CD4-positive, alpha-beta T cell (primary cell): Measurements from ENCODE around the gene ZMAT2. TPM values are rescaled to one million over a fixed set of nuclear protein-coding genes. Genes with fewer than 3 reads are reported as not detected.

ENCODE experiments used
- ATAC-seq: fragments of 200-7000 bp; cut with Tn5 transposase; one replicate; pipeline ENCODE4 v1.10.0; 2022; ENCODE audit warnings: mild to moderate bottlenecking; ENCODE audit not compliant: poor library complexity
- CTCF ChIA-PET: fragments of 350-600 bp; sonication (Branson Sonifier 250); formaldehyde crosslinking; loops from one replicate; lab custom pipeline; 2021; ENCODE audit warnings: antibody characterized with exemption, inconsistent platforms; lab: Charles Lee
- POLR2A ChIA-PET: fragments of 350-600 bp; sonication (Branson Sonifier 250); formaldehyde crosslinking; loops from one replicate; lab custom pipeline; 2021; ENCODE audit warnings: antibody characterized with exemption, inconsistent platforms; lab: Charles Lee
- DNase-seq, 14 experiments: peaks; one replicate each; pipeline ENCODE4 v3.0.0-alpha.2; 2013 to 2020; ENCODE audit warnings: mixed read lengths in 2 of 14
- H3K27ac ChIP-seq, 2 donors: one replicate each; pipeline versions ENCODE4 v1.5.1 to v1.7.0; 2013; ENCODE audit warnings: low read length in 2 of 2, low read depth in 1 of 2, mild to moderate bottlenecking in 1 of 2
- H3K27me3 ChIP-seq, 2 experiments: 1 replicate in 1 of 2; 2 replicates in 1 of 2; pipeline versions ENCODE4 v1.6.1 to v1.7.0; 2013; ENCODE audit warnings: low read length in 2 of 2, control low read depth in 1 of 2, mild to moderate bottlenecking in 1 of 2, moderate library complexity in 1 of 2; ENCODE audit not compliant: insufficient read depth in 2 of 2, control insufficient read depth in 1 of 2
- H3K36me3 ChIP-seq: one replicate; pipeline ENCODE4 v1.6.1; 2013; ENCODE audit warnings: low read length, control low read depth; ENCODE audit not compliant: insufficient read depth
- H3K4me1 ChIP-seq: one replicate; pipeline ENCODE4 v1.6.1; 2013; ENCODE audit warnings: low read length, control low read depth; ENCODE audit not compliant: insufficient read depth
- H3K4me3 ChIP-seq: one replicate; pipeline ENCODE4 v1.5.1; 2013; ENCODE audit warnings: mild to moderate bottlenecking, low read length, moderate library complexity
- H3K9me3 ChIP-seq, 2 experiments: 1 replicate in 1 of 2; 2 replicates in 1 of 2; pipeline versions ENCODE4 v1.6.1 to v1.7.0; 2013; ENCODE audit warnings: low read length in 2 of 2, mild to moderate bottlenecking in 2 of 2, control low read depth in 1 of 2, moderate library complexity in 1 of 2; ENCODE audit not compliant: control insufficient read depth in 1 of 2, insufficient read depth in 1 of 2
- H3K27ac Mint-ChIP-seq: one replicate; pipeline ENCODE4 v1.8.0; 2020; ENCODE audit warnings: mixed read lengths
- H3K27me3 Mint-ChIP-seq: one replicate; pipeline ENCODE4 v1.8.0; 2021; ENCODE audit warnings: mixed read lengths
- H3K36me3 Mint-ChIP-seq: one replicate; pipeline ENCODE4 v1.8.0; 2021; ENCODE audit warnings: low read depth, mixed read lengths
- H3K4me1 Mint-ChIP-seq: one replicate; pipeline ENCODE4 v1.8.0; 2021; ENCODE audit warnings: low read depth, mixed read lengths
- H3K4me3 Mint-ChIP-seq: one replicate; pipeline ENCODE4 v1.8.0; 2020; ENCODE audit warnings: mild to moderate bottlenecking, mixed read lengths
- H3K9me3 Mint-ChIP-seq: one replicate; pipeline ENCODE4 v1.8.0; 2020; ENCODE audit warnings: mixed read lengths
- CTCF ChIP-seq: fragments of 200-600 bp; IDR thresholded peaks from one replicate; pipeline ENCODE4 v1.8.0; 2022; ENCODE audit warnings: antibody characterized with exemption, mild to moderate bottlenecking
- intact Hi-C, 2 experiments: fragments of 100-400 bp; cut with DNase I in 1 of 2; cut with micrococcal nuclease in 1 of 2; formaldehyde crosslinking; loops; one replicate each; pipeline versions ENCODE4 v1.15.1 to v1.9.0; 2023 to 2025; cut with DNase I, micrococcal nuclease
- total RNA-seq, 174 experiments: library from RNA in 2 of 174; stranded (reverse) in 2 of 174; gene quantifications; one replicate each; pipeline ENCODE4 v1.2.3 and lab custom pipeline; 2021 to 2026

ZMAT2 gene
- total RNA-seq, 2 experiments from 2014 or later, result 29.0 to 32.3 TPM

DNA sequence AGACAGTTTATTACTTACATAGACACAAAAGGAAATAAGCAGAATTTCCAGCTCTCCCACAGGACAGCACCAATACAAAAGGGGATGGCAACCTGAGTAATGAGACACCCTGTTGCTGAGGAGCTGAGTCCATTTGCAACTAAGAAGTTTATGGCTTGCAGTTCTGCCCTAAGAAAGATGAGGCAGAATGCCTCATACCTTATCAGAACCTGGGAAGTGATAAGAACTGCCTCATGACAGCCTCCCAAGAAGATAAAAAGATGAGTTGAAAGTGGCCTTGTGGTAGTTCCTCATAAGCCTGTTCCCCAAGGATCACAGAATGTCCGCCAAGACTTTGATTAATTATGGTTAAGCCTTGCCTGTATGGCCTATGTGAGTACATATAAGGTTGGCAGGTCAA is 41.7 kb downstream of the ZMAT2 start:
- peaks cover 22% of the 10 kb centered on the region for H3K27me3 Mint-ChIP-seq
- ChIA-PET CTCF (no interaction called here), POLR2A (no interaction called here)
- peaks cover 6% of the 10 kb centered on the region for H3K36me3 Mint-ChIP-seq
- Histone ChIP-seq H3K36me3 (no peaks in the 10 kb centered on the region), H3K27me3 (peaks cover 4 to 6% of the 10 kb centered on the region in 2 experiments), H3K4me3 (no peak overlapping the region), H3K27ac (no peak overlapping the region), H3K4me1 (no peaks in the 10 kb centered on the region), H3K9me3 (peaks cover 18 to 32% of the 10 kb centered on the region in 2 experiments)
- TF ChIP-seq CTCF, result no peak
- no peak overlapping the region for H3K4me3 Mint-ChIP-seq
- H3K4me1 Mint-ChIP-seq, result no peaks in the 10 kb centered on the region
- ATAC-seq (no peak), DNase-seq (no peak)
- H3K27ac Mint-ChIP-seq, result no peak overlapping the region
- intact Hi-C loops, result no loop called here
- peaks cover 20% of the 10 kb centered on the region for H3K9me3 Mint-ChIP-seq

DNA sequence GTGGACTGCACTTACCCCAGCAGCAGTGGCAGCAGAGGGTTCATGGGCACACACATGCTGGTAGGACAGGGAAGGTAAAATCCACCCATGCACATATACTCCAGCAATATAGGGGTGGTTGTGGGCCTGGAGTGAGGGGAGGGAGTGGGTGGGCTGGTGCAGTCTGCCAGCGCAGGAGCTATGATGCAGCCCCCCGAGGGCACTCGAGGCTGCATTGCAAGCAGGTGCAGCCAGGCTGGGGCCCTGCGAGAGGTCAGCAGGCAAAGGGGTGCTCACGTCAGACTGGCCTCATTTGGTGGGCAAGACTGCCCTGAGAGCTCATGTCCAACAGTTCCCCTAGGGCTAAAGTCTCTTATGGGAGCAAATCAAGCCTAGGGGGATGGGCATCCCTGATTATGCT is 53.3 kb downstream of the ZMAT2 start:
- no peak overlapping the region for H3K27ac Mint-ChIP-seq
- intact Hi-C loops, result no loop called here
- H3K9me3 Mint-ChIP-seq, result peaks cover 50% of the 10 kb centered on the region

More for the DNA sequence above, 53.3 kb downstream of the ZMAT2 start:
- H3K4me1 Mint-ChIP-seq, result no peaks in the 10 kb centered on the region
- Histone ChIP-seq H3K4me1 (no peaks in the 10 kb centered on the region), H3K4me3 (no peak overlapping the region), H3K9me3 (peaks cover 27 to 70% of the 10 kb centered on the region in 2 experiments), H3K27ac (no peak overlapping the region), H3K36me3 (no peaks in the 10 kb centered on the region), H3K27me3 (peaks cover 0 to 9% of the 10 kb centered on the region in 2 experiments)
- TF ChIP-seq CTCF, result no peak
- POLR2A ChIA-PET, result no interaction called here
- no peak overlapping the region for H3K4me3 Mint-ChIP-seq
- CTCF ChIA-PET, result no interaction called here
- DNase-seq (no peak), ATAC-seq (no peak)
- peaks cover 64% of the 10 kb centered on the region for H3K36me3 Mint-ChIP-seq
- H3K27me3 Mint-ChIP-seq, result peaks cover 18% of the 10 kb centered on the region

Other genes starting within 250 kb of the ZMAT2 start
- gene EIF4EBP3, start 152.8 kb upstream of the ZMAT2 start, total RNA-seq, result 10 to 100 TPM; 12.7 to 15.1 TPM
- gene SRA1, start 143.0 kb upstream of the ZMAT2 start, total RNA-seq, result 10 to 100 TPM; 30.9 to 31.6 TPM
- 10 to 100 TPM; 56.6 to 61.5 TPM for gene APBB3, start 135.8 kb upstream of the ZMAT2 start, total RNA-seq
- 10 to 100 TPM; 16.9 to 17.8 TPM for gene SLC35A4, start 135.6 kb upstream of the ZMAT2 start, total RNA-seq
- 1 to 10 TPM; 1.7 to 2.1 TPM for gene CD14, start 67.3 kb upstream of the ZMAT2 start, total RNA-seq
- 10 to 100 TPM; 20.9 to 21.1 TPM for gene TMCO6, start 61.0 kb upstream of the ZMAT2 start, total RNA-seq
- gene NDUFA2, start 52.8 kb upstream of the ZMAT2 start, total RNA-seq, result 10 to 100 TPM; 45.5 to 52.4 TPM
- 100 to 1,000 TPM; 194 to 207 TPM for gene IK, start 52.6 kb upstream of the ZMAT2 start, total RNA-seq
- 10 to 100 TPM; 40.1 to 42.9 TPM for gene WDR55, start 35.5 kb upstream of the ZMAT2 start, total RNA-seq
- gene DND1, start 26.9 kb upstream of the ZMAT2 start, total RNA-seq, result 1 to 10 TPM; 1.9 to 2.1 TPM
- 10 to 100 TPM; 53.5 to 54.1 TPM for gene HARS1, start 9.1 kb upstream of the ZMAT2 start, total RNA-seq
- 10 to 100 TPM; 38.1 to 38.3 TPM for gene HARS2, start 9.0 kb upstream of the ZMAT2 start, total RNA-seq
- not detected for gene PCDHA1, start 85.7 kb downstream of the ZMAT2 start, total RNA-seq
- gene PCDHA2, start 94.4 kb downstream of the ZMAT2 start, total RNA-seq, result not detected
- not detected for gene PCDHA3, start 100.6 kb downstream of the ZMAT2 start, total RNA-seq
- gene PCDHA4, start 106.6 kb downstream of the ZMAT2 start, total RNA-seq, result not detected
- not detected for gene PCDHA5, start 121.2 kb downstream of the ZMAT2 start, total RNA-seq
- gene PCDHA6, start 127.5 kb downstream of the ZMAT2 start, total RNA-seq, result not detected
- not detected for gene PCDHA7, start 133.8 kb downstream of the ZMAT2 start, total RNA-seq
- gene PCDHA8, start 140.7 kb downstream of the ZMAT2 start, total RNA-seq, result not detected
- gene PCDHA9, start 147.9 kb downstream of the ZMAT2 start, total RNA-seq, result not detected
- gene PCDHA10, start 155.4 kb downstream of the ZMAT2 start, total RNA-seq, result not detected
- gene PCDHA11, start 168.5 kb downstream of the ZMAT2 start, total RNA-seq, result not detected
- gene PCDHA12, start 174.9 kb downstream of the ZMAT2 start, total RNA-seq, result not detected
- not detected for gene PCDHA13, start 181.7 kb downstream of the ZMAT2 start, total RNA-seq
- not detected for gene PCDHAC1, start 225.9 kb downstream of the ZMAT2 start, total RNA-seq